ENCODE results near the gene RBM33.
A peak's percentile ranks its signal among the peaks of the same experiment; 100 is the strongest.

The RBM33 gene

GRCh38 chr7:155725006-155725355 lies 80.5 kb downstream of the RBM33 start:
- DNase-seq (ENCODE audit: low read depth in 2 of 2) = no peak

DNA sequence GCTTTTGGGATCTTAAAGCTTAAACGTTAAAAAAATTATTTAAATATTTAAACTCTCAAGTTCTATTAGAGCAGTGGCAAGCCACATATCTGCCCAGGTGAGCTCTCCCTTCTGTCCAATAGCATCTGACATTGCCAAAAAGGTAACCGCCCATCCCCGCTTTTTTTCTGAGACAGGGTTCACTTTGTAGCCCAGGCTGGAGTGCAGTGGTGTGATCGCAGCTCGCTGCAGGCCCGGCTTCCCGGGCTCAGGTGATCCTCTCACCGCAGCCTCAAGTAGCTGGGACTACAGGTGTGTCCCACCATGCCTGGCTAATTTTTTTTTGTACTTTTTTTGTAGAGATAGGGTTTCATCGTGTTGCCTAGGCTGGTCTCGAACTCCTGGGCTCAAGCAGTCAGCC lies 83.2 kb downstream of the RBM33 start:
- no peak for DNase-seq (ENCODE audit: low read depth in 2 of 2)

DNA sequence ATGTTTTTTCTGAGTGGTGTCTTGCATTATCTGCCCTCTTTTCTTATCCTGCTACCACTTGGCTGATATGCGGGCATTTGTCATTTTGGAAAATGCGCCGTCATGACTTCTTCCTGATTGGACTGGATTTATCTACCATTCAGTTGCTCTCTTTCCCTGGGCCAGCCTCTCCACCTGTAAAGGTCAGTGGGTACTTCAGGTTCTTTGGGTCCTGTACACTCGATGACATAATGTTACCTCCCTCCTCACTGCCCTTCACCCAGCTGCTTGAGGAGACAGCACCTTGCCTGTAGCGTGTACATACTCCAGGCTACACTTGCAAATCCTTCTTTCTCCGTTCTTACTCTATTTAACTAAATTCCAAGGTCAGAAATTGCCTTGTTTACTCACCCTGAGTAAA lies 83.7 kb downstream of the RBM33 start:
- no peak for DNase-seq (ENCODE audit: low read depth in 2 of 2)

DNA sequence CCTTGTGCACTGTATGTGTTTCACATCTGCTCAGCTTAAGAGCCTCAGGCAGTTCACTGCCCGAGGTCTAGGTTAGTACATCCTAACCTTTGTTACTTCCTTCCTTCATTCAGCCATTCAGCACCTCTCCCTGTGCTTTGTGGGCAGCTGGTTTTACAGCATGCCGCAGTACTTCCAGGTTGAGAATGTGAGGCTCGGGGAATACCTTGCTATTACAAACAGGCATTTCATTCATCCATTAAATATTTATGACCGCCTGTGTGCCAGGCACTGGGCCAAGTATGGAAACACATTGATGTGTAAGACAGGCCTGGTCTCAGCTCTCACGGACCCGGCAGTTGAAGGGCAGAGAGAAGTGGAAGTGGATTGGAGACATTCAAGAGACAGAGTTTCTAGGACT lies 85.4 kb downstream of the RBM33 start:
- no peak for DNase-seq (ENCODE audit: low read depth in 2 of 2)

DNA sequence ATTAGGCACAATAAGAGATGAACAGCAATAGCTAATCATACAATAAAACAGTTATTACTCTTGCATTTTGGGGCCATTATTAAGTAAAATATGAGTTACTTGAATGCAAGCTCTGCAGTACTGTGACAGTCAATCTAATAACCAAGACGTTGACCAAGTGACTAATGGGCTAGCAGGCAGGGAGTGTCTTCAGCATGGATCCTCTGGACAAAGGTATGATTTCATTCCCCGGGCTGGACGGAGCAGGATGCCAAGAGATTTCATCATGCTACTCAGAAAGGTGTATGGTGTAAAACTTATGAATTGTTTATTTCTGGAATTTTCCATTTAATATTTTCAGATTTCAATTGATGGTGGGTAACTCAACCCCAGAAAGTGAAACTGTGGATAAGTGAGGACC lies 86.9 kb downstream of the RBM33 start:
- no peak for DNase-seq (ENCODE audit: low read depth in 2 of 2)

DNA sequence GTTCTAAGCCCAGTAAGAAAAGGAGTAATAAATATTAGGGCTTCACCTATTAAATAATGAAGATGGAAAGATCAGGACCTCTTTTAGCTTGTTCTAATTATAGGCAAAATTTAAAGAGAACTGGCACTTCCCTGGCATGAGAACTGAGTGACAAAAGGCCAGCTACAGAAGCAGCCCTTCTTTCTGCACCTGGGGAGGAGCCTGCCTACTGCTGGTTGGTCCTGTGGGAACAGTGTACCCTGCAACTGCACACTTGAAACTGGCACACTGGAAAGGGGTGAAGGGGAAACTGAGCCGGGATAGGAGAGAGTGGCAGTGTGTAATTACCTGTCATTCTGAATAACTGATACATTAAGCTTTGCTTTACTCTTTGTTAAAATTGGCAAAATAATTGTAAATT lies 87.4 kb downstream of the RBM33 start:
- DNase-seq (ENCODE audit: low read depth in 2 of 2) = no peak

DNA sequence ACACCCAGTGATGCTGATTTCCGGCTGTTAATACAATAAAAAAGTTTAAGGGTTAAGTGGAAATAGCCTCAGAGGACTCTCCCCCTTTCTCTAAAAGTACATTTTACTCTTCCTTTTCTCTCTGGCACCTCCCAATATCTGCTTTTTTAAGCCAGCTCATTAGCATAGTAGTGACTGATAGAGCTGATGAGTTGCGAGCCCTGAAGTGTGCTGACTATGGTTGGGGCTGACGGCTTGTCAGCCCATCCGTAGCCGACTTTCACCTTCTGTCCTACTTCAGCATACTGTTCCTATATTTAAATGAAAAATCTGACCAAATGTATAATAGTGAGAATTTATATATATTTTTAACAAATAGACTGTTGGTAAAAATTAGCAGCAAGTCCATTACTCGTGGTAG lies 87.8 kb downstream of the RBM33 start:
- DNase-seq (ENCODE audit: low read depth in 2 of 2) = no peak

DNA sequence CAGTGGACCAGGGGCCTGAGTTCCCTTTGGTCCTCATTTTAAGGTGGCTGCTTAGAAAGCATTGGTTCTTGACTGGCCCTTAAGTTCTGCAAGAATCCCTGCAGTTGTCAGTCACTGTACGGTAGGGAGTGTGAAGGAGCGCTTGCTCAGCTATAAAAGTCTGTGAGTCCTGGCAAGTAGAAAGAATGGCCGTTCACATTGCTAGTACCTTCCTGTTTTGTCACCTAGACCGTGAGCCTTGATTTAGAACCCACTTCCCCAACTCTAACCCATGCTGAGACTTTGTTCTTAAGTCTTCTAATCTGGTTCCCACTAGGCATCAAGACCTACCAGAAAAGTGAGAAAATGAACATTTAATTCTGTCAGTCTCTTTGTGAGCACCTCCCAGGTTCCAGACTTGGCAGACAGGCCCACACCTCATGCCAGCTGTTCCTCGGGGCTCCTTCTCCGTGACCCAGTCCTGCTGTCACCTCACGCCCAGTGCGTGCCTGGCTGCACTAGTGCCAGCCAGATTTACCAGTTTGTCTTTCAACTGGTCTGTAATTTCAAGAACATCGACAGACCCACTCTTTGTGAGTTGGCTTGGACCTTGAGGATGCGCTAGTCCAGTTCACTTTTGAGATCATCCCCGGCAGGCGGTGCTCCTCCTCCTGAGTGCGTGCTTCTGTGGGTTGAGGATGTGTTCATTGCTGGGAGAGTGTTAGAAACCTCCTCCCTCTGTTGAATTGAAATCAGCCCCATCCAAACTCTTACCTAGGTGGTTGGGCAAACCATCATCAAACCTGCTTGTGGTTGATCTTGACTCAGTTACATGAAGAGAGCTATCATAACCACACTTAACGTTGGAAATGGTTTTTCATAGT lies 89.4 kb downstream of the RBM33 start:
- no peak for DNase-seq (ENCODE audit: low read depth in 2 of 2)

DNA sequence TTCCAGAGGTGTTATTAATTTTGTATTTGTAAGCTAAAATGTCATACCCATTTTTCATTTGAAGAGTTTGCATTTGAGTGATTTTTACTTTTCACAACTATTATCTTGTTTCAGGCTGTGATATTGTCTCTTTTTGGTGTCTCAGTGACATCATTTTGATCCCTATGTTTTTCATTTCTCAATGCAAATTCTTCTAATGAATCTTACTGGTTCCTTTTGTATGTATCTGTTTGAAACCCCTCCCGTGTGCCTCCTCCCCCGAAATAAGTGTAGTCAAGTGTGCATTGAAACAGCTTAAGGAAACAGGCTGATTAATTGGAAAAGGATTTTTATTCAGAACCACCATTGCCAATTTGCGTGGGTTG lies 90.0 kb downstream of the RBM33 start:
- no peak for DNase-seq (ENCODE audit: low read depth in 2 of 2)

DNA sequence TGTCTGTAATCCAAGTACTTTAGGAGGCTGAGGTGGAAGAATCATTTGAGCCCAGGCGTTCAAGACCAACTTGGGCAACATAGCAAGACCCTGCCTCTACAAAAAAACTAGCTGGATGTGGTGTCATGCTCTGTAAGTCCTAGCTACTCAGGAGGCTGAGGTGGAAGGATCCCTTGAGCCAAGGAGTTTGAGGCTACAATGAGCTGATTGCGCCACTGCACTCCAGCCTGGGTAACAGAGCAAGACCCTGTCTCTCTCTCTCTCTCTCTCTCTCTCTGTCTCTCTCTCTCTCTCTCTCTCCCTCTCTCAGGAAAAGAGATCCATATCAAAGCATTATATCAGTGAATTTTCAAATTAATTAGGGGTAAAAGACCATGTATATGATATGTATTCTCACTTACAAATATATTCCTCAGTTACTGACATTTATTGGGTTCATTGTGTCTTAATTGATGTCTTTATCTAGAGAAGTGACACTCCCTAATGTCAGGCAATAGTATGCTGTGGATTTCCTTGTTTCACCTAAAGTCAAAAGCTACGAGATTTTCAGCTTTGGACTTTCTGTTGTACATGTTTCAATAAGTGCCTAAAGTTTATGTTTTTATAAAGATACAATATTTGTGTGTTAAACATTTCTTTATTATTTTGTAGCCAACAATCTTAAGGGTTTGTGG lies 91.1 kb downstream of the RBM33 start:
- DNase-seq (ENCODE audit: low read depth in 2 of 2) = no peak

DNA sequence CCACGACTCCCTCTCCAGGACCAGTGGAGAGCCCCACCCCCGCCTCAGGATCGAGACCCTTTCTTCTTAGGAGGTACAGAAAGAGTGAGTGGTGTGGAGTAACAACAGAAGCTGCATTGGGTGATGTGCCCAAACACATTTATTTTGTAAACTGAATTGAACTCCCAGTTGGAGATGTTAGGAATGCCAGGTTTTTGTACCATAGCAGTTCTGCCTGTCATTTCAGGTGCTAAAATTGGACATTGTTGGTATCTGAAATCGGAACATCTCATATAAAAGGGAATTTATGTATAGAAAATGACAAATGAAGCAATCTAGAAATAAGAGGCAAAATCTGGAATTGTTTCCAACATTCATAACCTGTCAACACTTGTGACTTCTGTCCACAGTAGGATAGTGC lies 93.1 kb downstream of the RBM33 start:
- DNase-seq (ENCODE audit: low read depth in 2 of 2) = no peak

DNA sequence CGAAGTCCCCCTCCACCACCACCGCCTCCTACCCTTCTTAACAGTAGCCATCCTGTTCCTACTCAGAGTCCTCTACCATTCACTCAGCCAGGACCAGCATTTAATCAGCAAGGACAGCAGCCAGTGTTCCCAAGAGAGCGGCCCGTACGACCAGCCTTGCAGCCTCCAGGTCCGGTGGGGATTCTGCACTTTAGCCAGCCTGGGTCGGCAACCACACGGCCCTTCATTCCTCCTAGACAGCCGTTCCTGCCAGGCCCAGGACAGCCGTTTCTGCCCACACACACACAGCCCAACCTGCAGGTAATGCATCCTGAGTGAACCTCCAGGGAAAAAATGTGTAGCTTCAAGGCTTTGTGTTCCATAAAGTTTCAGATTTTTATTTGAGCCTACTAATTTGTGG lies 93.6 kb downstream of the RBM33 start:
- no peak for DNase-seq (ENCODE audit: low read depth in 2 of 2)

- peak; percentile 35 to 43 for DNase-seq (ENCODE audit: low read depth in 2 of 2)
Measured at GRCh38 chr7:155738652-155739537, 94.4 kb downstream of the RBM33 start.

- peak in 1 of 2 donors; percentile 13 for DNase-seq (ENCODE audit: low read depth in 2 of 2)
Measured at GRCh38 chr7:155739538-155740143, 95.2 kb downstream of the RBM33 start.

DNA sequence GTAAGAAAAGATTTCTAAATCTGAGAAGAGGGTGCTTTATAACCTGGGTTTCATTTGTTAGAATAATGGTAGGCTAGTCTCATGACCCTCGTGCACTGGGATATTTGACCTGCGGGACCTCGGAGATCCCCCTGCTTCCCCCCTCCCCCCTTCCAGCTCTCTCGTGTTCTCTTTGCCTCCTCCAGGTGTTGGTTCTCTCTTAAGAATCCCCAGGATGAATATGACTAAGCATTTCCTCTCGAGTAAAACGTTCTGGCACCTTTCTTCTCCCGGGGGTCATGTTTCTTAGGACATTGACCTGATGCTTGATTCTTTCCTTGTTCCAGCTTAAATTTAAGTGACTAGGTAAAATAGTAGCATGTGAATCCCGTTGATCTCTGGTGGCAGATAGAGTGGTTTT lies 96.6 kb downstream of the RBM33 start:
- no peak for DNase-seq (ENCODE audit: low read depth in 2 of 2)

- DNase-seq (ENCODE audit: low read depth in 2 of 2) = no peak
Measured at GRCh38 chr7:155741805-155742204, 97.3 kb downstream of the RBM33 start.

DNA sequence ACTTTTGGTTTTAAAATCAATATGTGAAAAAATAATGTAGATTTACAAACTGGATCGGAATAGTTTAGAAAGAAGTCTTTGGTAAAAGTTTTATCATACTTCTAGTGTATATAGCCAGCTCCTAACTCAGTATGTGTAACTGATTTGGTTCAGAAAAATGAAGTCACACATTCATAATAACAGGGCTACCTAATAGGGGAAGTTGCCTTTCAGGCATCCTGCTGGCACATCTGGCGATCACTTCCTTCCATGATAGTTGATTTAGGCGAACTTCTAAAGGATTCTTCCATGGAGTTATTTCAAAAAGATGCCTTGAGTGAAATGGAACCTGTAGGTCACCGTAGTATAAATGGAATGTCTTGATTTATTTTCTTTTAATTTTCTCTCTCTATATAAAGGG lies 98.7 kb downstream of the RBM33 start:
- DNase-seq (ENCODE audit: low read depth in 2 of 2) = no peak

DNA sequence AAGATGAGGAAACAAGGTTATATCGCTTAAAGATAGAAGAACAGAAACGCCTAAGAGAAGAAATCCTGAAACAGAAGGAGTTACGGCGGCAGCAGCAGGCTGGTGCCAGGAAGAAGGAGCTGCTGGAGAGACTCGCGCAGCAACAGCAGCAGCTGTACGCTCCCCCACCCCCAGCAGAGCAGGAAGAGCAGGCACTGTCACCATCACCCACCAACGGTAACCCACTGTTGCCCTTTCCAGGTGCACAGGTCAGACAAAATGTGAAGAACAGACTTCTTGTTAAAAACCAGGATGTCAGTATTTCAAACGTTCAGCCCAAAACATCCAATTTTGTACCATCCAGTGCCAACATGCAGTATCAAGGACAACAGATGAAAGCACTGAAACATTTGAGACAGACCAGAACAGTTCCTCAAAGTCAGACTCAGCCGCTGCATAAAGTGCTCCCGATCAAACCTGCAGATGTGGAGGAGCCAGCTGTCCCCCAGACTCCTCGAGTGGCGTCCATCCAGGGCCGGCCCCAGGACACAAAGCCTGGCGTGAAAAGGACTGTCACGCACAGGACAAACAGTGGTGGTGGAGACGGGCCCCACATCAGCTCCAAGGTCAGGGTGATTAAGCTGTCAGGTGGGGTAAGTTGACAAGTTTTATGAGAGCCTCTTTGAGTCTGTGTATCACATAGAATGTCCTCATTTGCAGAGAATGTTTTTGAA lies 100.7 kb downstream of the RBM33 start:
- DNase-seq (ENCODE audit: low read depth in 2 of 2) = no peak

DNA sequence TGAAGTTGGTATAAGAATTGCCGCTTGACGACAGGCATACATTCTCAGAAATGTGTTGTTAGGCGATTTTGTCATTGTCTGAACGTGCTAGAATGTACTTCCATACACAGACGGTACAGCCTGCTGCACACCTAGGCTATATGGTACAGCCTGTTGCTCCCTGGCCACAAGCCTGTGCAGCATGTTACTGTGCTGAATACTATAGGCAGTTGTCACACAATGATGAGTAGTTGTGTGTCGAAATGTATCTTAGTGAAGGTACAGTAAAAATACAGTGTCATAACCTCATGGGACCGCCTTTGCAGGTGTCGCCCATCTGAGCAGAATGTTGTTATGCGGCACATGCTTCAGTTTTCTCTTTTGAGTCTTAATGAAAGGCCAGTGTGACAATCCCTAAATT lies 101.3 kb downstream of the RBM33 start:
- DNase-seq (ENCODE audit: low read depth in 2 of 2) = no peak

DNA sequence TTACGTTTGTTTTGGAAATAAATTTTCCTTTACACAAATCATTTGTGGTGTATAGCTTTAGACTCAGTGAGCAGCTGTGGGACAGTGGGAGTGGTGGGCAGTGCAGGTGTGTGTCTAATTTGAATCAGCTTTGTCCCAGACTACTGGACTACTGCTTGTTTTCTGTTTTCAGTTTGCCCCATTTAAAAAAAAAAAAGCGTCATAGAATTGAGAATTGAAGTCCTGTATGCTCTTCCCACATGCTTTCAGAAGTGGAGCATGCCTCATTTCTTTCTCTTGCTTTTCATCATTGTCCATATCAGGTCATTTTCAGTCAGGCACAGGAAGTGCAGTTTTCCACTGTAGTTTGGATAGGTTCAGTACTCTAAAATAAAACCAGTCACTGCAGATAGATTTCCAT lies 101.7 kb downstream of the RBM33 start:
- no peak for DNase-seq (ENCODE audit: low read depth in 2 of 2)

DNA sequence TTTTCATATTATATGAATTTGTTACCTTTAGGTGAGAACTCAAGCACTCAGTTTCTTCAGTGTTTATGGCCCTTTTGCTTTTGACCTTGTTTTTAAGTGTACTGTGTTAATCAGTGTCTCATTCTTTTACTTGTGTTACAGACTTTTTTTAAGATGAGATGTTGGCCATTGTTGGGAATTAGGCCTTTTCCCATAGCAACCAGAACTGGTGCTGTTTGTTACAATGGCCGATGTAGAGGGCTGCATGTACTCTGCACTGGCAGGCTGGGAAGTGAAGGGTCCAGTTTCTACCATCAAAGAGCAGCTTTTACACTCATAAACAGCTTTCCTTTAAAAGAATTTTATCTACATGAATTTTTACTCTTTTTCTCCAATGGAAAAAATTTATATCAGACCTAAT lies 102.7 kb downstream of the RBM33 start:
- no peak for DNase-seq (ENCODE audit: low read depth in 2 of 2)

DNA sequence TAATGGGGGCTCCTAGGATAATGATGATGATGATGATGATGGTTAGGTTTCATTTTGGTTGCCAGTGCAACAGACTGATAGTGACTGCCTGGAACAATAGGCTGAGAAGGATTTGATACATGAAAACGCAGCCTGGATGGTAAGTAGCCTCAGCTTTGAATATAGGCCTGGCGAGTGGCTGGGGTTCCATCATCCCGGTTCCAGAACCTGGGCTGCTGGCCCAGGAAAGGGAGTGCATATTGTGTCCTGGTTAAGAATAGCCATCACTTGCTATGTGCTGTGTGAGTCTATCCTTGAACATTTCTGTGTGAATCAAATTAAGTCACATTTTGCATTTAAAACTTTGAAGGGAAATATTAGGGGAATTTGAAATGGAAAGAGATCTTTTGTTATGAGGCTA lies 105.1 kb downstream of the RBM33 start:
- no peak for DNase-seq (ENCODE audit: low read depth in 2 of 2)
